Activated CD8-positive, alpha-beta memory T cell treated with anti-CD3 and anti-CD28 coated beads for 48 hours (primary cell): ENCODE data around the gene LMCD1.

Experiments used
- DNase-seq, 3 experiments: peaks; one replicate each; pipeline ENCODE4 v3.0.0-alpha.2; 2020; ENCODE audit warnings: low read depth in 2 of 3, low spot score in 2 of 3

The LMCD1 gene

DNA sequence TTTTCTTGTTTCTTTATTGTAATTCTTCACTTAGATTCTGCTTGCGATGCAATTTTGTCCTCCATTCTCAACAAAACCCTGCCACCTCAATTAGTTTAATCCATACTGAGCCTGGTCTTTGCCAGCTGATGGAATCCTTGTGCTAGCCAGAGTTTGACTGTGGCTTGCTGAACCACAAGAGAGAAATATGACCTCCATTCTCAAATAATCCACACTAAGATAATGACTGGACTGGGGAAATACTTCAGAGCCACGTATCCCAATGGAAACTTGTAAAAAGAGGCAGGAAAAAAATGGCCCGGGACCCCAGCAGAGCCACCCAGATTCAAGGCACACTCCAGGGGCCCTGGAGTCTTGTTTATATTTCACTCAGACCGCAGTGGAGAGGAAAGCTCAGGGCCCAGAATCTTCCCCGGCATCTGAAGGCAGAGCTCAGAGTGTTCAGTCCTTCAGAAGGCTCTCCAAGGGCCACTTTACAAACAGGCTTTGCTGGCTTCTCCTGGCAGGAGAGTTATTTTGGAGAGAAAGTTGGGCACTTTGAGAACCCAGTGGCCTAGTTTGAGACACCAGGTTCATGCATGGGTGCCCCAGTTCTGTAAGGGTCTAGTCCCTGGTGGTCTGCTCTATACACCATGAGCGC is 80.3 kb downstream of the LMCD1 start:
- no peak for DNase-seq

GRCh38 chr3:8584661-8585060 is 83.0 kb downstream of the LMCD1 start:
- DNase-seq = no peak

GRCh38 chr3:8589880-8590556 is 88.4 kb downstream of the LMCD1 start:
- DNase-seq = no peak

GRCh38 chr3:8593021-8593827 is 91.6 kb downstream of the LMCD1 start:
- no peak for DNase-seq

DNA sequence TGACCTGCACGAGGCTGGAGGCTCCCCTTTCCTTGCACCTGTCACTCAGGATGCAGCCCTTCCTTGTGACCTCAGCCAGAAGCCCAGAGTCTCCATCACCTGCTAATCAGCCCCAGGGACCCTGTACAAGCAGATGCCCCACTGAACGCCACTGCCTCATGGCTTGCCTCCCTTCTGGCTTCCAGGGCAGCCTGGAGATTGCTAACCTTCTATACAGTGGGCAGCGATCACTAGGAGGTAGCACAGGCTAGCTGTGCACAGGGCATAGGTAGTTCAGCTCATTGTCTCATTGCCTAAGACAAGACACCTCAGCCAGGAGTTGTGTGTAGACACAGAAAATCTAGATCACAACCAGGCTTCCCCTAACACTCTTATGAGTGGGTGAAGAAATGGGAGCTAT is 93.6 kb downstream of the LMCD1 start:
- no peak for DNase-seq

- DNase-seq = no peak
Observed at GRCh38 chr3:8595695-8596115, 94.1 kb downstream of the LMCD1 start.

- no peak for DNase-seq
Observed at GRCh38 chr3:8596321-8597218, 94.9 kb downstream of the LMCD1 start.

- no peak for DNase-seq
Observed at GRCh38 chr3:8597219-8597853, 95.7 kb downstream of the LMCD1 start.

DNA sequence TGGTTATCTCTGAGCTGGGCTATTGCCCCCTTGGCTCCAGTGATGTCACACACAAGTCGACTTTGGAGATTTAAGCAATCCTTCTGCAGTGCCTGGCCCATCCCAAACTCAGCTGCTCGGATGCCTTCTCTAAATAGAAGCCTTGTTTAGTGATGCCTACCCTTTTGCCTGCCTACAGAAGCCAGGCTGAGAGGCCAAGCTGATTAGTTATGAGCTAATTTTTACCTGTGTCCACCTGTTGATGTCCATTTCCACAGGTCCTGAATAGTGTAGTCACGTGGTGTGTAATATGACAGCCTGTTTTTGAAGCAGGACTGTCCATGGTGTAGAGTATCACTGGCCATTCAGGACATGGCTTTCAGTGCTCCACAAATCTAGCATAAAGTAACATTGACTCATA is 97.5 kb downstream of the LMCD1 start:
- no peak for DNase-seq

GRCh38 chr3:8600457-8600856 is 98.8 kb downstream of the LMCD1 start:
- DNase-seq = no peak

DNA sequence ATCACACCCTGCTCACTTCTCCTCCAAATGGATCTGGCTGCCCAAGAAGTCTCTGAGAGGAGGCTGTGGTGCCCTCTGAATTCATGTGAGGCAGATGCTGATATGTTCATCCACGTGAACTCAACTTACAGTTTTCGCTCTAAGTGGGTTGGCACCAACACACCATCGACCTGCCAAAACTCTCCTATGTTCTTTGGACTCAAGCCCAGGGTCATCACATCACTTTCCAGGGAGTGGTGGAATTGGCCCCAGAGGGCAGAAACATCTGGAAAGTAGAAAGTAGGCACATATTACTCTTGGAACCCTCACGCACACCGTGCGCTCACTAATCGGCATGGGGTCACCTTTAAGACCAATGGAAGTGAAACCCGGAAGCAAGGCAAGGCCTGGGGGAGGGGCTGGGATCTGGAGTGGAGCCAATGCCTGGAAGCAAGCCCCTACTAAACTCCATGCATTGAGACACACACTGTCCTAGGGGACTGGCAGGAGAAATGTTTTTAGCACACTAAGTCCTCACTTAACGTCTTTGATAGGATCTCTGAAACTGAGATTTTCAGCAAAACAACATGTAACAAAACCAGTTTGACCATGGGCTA is 101.6 kb downstream of the LMCD1 start:
- DNase-seq = no peak

- no peak for DNase-seq
Observed at GRCh38 chr3:8604006-8604405, 102.4 kb downstream of the LMCD1 start.

GRCh38 chr3:8604988-8605387 is 103.4 kb downstream of the LMCD1 start:
- DNase-seq = no peak

- DNase-seq = no peak
Observed at GRCh38 chr3:8606701-8607231, 105.1 kb downstream of the LMCD1 start.

DNA sequence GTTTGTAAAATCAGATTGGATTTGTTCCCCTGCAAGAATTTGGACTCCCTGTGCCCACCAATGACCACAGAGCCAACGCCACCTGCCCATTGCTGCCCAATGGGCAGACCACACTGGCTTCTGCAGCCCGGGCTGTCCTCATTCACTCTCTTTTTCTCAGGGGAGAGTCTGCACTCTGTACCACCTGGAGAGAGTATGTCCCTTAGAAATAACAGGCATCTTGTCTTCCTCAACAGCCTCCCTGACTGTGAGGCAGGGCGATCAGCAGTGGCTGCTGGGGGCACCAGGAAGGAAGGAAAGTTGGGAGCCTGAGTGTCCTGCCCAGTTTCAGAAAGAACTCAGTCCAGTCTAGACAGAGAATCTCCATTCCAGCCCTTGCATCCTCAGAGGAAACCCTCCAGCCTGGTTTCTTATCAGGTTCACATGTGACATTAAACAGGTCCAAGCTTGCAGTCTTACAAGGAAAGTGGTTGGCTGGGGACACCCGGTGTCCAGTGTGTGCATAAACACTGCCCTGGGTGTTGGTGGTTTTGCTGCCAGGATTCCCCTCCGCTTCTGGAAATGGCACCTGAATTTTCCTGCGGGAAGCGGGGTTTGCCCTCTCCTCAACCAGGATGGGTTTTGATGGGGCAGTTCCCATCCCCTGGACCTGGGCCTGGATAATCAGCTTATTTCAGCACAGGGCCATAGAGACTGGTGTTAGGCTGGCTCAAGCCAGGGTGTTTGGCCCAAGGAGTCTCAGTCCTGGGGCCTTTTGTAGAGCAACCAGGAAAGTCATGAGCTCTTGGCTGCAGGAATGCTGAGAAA is 105.8 kb downstream of the LMCD1 start:
- DNase-seq = no peak

- DNase-seq = no peak
Observed at GRCh38 chr3:8608041-8608790, 106.6 kb downstream of the LMCD1 start.

DNA sequence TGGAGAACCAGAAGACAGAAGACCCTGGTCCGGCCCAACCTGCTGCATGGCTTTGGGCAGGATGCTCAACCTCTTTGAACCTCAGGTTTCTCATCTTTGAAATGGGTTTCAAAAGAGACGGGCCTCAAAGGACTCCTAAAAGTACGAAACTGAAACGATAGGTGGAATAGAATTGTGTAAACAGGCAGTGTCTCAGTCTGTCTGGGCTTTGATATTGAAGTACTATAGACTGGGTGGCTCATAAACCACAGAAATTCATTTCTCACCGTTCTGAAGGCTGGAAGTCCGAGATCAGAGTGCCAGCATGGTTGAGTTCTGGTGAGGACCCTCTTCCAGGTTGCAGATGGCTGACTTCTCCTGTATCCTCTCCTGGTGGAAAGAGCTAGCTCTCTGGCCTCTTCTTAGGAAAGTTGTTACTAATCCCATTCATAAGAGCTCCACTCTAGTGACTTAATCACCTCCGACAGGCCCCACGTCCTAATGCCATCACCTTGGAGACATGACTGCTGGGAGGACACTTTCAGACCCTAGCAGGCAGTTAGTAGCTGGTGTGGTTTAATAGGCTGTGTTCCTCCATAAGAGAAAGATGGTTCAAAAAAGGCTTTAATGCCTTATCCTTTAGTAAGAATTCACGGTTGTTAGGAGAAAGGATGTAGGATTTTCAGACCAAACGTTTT is 107.3 kb downstream of the LMCD1 start:
- DNase-seq = no peak

- DNase-seq = no peak
Observed at GRCh38 chr3:8610951-8611350, 109.3 kb downstream of the LMCD1 start.
